ENCODE data around the gene COL5A1.

COL5A1 gene

GRCh38 chr9:134841180-134841904 lies 199.7 kb downstream of the COL5A1 start:
- no peak for TF ChIP-seq RAD21 (IDR thresholded peaks at IDR 0.05; ENCODE audit: low read depth)
- no peak for TF ChIP-seq NFIC (IDR thresholded peaks at IDR 0.05)
- no peak for TF ChIP-seq REST (IDR thresholded peaks at IDR 0.05; ENCODE audit: low read depth)
- TF ChIP-seq TAF1 (IDR thresholded peaks at IDR 0.05; ENCODE audit: low read depth), result no peak
- TF ChIP-seq YY1 (IDR thresholded peaks at IDR 0.05; ENCODE audit: low read depth), result no peak
- no peak for TF ChIP-seq CEBPB (IDR thresholded peaks at IDR 0.05)
- no peak for TF ChIP-seq EGR1 (IDR thresholded peaks at IDR 0.05)

GRCh38 chr9:134842321-134842720 lies 200.7 kb downstream of the COL5A1 start:
- TF ChIP-seq REST (IDR thresholded peaks at IDR 0.05; ENCODE audit: low read depth) (no peak), EGR1 (IDR thresholded peaks at IDR 0.05) (no peak), ZBTB7A (IDR thresholded peaks at IDR 0.05; ENCODE audit: low read depth) (no peak), CEBPB (IDR thresholded peaks at IDR 0.05) (no peak), TAF1 (IDR thresholded peaks at IDR 0.05; ENCODE audit: low read depth) (no peak), USF1 (IDR thresholded peaks at IDR 0.05) (no peak), MAX (IDR thresholded peaks at IDR 0.05) (no peak), YY1 (IDR thresholded peaks at IDR 0.05; ENCODE audit: low read depth) (no peak), TCF12 (IDR thresholded peaks at IDR 0.05; ENCODE audit: low read depth) (no peak), NFIC (IDR thresholded peaks at IDR 0.05) (no peak), FOXM1 (IDR thresholded peaks at IDR 0.05; ENCODE audit: borderline replicate concordance, low read depth) (no peak), RAD21 (IDR thresholded peaks at IDR 0.05; ENCODE audit: low read depth) (no peak)

- TF ChIP-seq TAF1 (IDR thresholded peaks at IDR 0.05; ENCODE audit: low read depth), result no peak
- no peak for TF ChIP-seq CEBPB (IDR thresholded peaks at IDR 0.05)
- TF ChIP-seq ZBTB7A (IDR thresholded peaks at IDR 0.05; ENCODE audit: low read depth), result no peak
- TF ChIP-seq TEAD4 (IDR thresholded peaks at IDR 0.05), result no peak
- no peak for TF ChIP-seq RAD21 (IDR thresholded peaks at IDR 0.05; ENCODE audit: low read depth)
- TF ChIP-seq TCF12 (IDR thresholded peaks at IDR 0.05; ENCODE audit: low read depth), result no peak
- no peak for TF ChIP-seq EGR1 (IDR thresholded peaks at IDR 0.05)
- TF ChIP-seq USF1 (IDR thresholded peaks at IDR 0.05), result no peak
- no peak for TF ChIP-seq CREB1 (IDR thresholded peaks at IDR 0.05; ENCODE audit: low read depth)
- TF ChIP-seq MAX (IDR thresholded peaks at IDR 0.05), result no peak
- no peak for TF ChIP-seq NFIC (IDR thresholded peaks at IDR 0.05)
- TF ChIP-seq FOXM1 (IDR thresholded peaks at IDR 0.05; ENCODE audit: borderline replicate concordance, low read depth), result no peak
- no peak for TF ChIP-seq REST (IDR thresholded peaks at IDR 0.05; ENCODE audit: low read depth)
- no peak for TF ChIP-seq YY1 (IDR thresholded peaks at IDR 0.05; ENCODE audit: low read depth)
- no peak for TF ChIP-seq EP300 (IDR thresholded peaks at IDR 0.05; ENCODE audit: borderline replicate concordance)
Measured at GRCh38 chr9:134843740-134844139, 202.1 kb downstream of the COL5A1 start.

GRCh38 chr9:134844821-134845220 lies 203.2 kb downstream of the COL5A1 start:
- TF ChIP-seq TAF1 (IDR thresholded peaks at IDR 0.05; ENCODE audit: low read depth), result no peak
- TF ChIP-seq EGR1 (IDR thresholded peaks at IDR 0.05), result no peak
- TF ChIP-seq YY1 (IDR thresholded peaks at IDR 0.05; ENCODE audit: low read depth), result no peak
- TF ChIP-seq FOXM1 (IDR thresholded peaks at IDR 0.05; ENCODE audit: borderline replicate concordance, low read depth), result no peak
- no peak for TF ChIP-seq MAX (IDR thresholded peaks at IDR 0.05)
- no peak for TF ChIP-seq TEAD4 (IDR thresholded peaks at IDR 0.05)
- no peak for TF ChIP-seq CREB1 (IDR thresholded peaks at IDR 0.05; ENCODE audit: low read depth)
- TF ChIP-seq TCF12 (IDR thresholded peaks at IDR 0.05; ENCODE audit: low read depth), result no peak
- no peak for TF ChIP-seq NFIC (IDR thresholded peaks at IDR 0.05)
- TF ChIP-seq ZBTB7A (IDR thresholded peaks at IDR 0.05; ENCODE audit: low read depth), result no peak
- no peak for TF ChIP-seq EP300 (IDR thresholded peaks at IDR 0.05; ENCODE audit: borderline replicate concordance)
- TF ChIP-seq CEBPB (IDR thresholded peaks at IDR 0.05), result no peak
- TF ChIP-seq USF1 (IDR thresholded peaks at IDR 0.05), result no peak
- TF ChIP-seq REST (IDR thresholded peaks at IDR 0.05; ENCODE audit: low read depth), result no peak
- TF ChIP-seq RAD21 (IDR thresholded peaks at IDR 0.05; ENCODE audit: low read depth), result no peak

Data from Ishikawa (cell line).